ENCODE data around the gene IVD. TPM values are rescaled to one million over a fixed set of nuclear protein-coding genes. Genes with fewer than 3 reads are reported as not detected.

IVD gene
- total RNA-seq, 1 experiment from 2014 or later, result 93.1 TPM

DNA sequence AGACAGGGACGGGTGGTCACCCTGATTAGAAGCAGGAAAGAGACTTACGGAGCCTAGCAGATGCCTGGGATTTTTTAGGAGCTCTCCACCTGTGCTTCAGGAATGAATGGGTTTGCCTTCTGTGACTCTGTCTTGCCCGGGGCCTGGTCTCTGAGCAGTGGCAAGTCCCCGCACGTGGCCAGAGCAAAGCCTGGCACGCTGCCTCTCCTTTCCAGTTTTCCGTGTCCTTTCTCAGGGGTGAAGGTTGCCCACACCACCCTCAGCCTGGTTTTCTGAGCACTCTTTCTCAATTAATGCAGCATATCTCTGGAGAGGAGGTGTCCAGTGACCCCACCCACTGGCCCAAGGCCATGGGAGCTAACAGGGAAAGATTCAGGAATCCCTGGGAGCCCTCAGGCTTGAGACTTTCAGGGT, 50.7 kb downstream of the IVD start:
- no peak overlapping the region for H2BK5ac ChIP-seq (ENCODE audit: insufficient read length, low read length)
- Mint-ChIP-seq H3K27ac (peak overlapping the region in 2 of 3 experiments; percentile 64 to 76; a peak in 4 of 7 replicates), H3K27me3 (ENCODE audit: low read depth) (no peaks in the 10 kb centered on the region), H3K9me3 (no peaks in the 10 kb centered on the region), H3K4me3 (no peak overlapping the region), H3K36me3 (ENCODE audit: insufficient read depth in 1 of 3, low read depth in 3 of 3) (peaks cover 9 to 30% (median 10%) of the 10 kb centered on the region in 3 experiments; a peak in 6 of 7 replicates), H3K4me1 (peaks cover 53 to 54% of the 10 kb centered on the region in 2 experiments)
- no peak overlapping the region for H2BK20ac ChIP-seq (ENCODE audit: low read depth, low read length, poor library complexity, severe bottlenecking)
- H3K4me2 ChIP-seq (ENCODE audit: insufficient read depth, insufficient read length, low read length), result no peak overlapping the region
- no peaks in the 10 kb centered on the region for H4K20me1 ChIP-seq (ENCODE audit: control insufficient read depth, insufficient read depth, insufficient read length)
- H3K56ac ChIP-seq (ENCODE audit: insufficient read length, low read depth, low read length), result no peak overlapping the region
- no peaks in the 10 kb centered on the region for H3K23me2 ChIP-seq (ENCODE audit: insufficient read length, low read depth, low read length, poor library complexity, severe bottlenecking)
- no peak overlapping the region for H2AK5ac ChIP-seq (ENCODE audit: insufficient read length, low read length)
- no peak overlapping the region for H2BK15ac ChIP-seq (ENCODE audit: low read depth, low read length)
- H3K14ac ChIP-seq (ENCODE audit: insufficient read depth, low read length), result no peak overlapping the region
- no peak overlapping the region for H3K27ac ChIP-seq (ENCODE audit: insufficient read length, low read depth, low read length)
- no peak overlapping the region for H3K9ac ChIP-seq (ENCODE audit: extremely low read depth, insufficient read length, low read length)
- H3K23ac ChIP-seq (ENCODE audit: insufficient read length, low read depth, low read length), result no peak overlapping the region
- H3K18ac ChIP-seq (ENCODE audit: insufficient read length, low read depth, low read length), result no peak overlapping the region
- DNase-seq, result no peak
- H3K4ac ChIP-seq (ENCODE audit: low read depth, low read length), result no peak overlapping the region
- no peak overlapping the region for H4K91ac ChIP-seq (ENCODE audit: insufficient read length, low read depth, low read length)
- no peaks in the 10 kb centered on the region for H3K9me3 ChIP-seq (ENCODE audit: control insufficient read depth, low read depth, low read length)
- H3K4me1 ChIP-seq (ENCODE audit: insufficient read depth, low read length), result peaks cover 12% of the 10 kb centered on the region; the same call in 1 of the 2 replicates
- no CpG with 5 or more reads among the region's 7 CpGs for WGBS (ENCODE audit: extremely low coverage, insufficient read length, low lambda C conversion rate)
- H3K27me3 ChIP-seq (ENCODE audit: insufficient read depth, low read length), result no peaks in the 10 kb centered on the region
- H2BK12ac ChIP-seq (ENCODE audit: insufficient read length, low read depth, low read length), result no peak overlapping the region
- no peak overlapping the region for H2AFZ ChIP-seq (ENCODE audit: low read length)
- H4K8ac ChIP-seq (replicated peaks; ENCODE audit: insufficient read length, low read depth, low read length), result no peak overlapping the region
- TF ChIP-seq, protein P1, sequence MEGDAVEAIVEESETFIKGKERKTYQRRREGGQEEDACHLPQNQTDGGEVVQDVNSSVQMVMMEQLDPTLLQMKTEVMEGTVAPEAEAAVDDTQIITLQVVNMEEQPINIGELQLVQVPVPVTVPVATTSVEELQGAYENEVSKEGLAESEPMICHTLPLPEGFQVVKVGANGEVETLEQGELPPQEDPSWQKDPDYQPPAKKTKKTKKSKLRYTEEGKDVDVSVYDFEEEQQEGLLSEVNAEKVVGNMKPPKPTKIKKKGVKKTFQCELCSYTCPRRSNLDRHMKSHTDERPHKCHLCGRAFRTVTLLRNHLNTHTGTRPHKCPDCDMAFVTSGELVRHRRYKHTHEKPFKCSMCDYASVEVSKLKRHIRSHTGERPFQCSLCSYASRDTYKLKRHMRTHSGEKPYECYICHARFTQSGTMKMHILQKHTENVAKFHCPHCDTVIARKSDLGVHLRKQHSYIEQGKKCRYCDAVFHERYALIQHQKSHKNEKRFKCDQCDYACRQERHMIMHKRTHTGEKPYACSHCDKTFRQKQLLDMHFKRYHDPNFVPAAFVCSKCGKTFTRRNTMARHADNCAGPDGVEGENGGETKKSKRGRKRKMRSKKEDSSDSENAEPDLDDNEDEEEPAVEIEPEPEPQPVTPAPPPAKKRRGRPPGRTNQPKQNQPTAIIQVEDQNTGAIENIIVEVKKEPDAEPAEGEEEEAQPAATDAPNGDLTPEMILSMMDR (conservative IDR thresholded peaks at IDR 0.05), result no peak
- H4K5ac ChIP-seq (ENCODE audit: insufficient read length, low read depth, low read length), result no peak overlapping the region
- H3T11ph ChIP-seq (ENCODE audit: low read length), result no peak overlapping the region
- peaks cover 13% of the 10 kb centered on the region for H3K79me1 ChIP-seq (ENCODE audit: insufficient read depth, low read depth, low read length, poor library complexity, severe bottlenecking)
- H3K79me2 ChIP-seq (ENCODE audit: insufficient read depth, low read length), result peaks cover 40% of the 10 kb centered on the region; the same call in 1 of the 2 replicates
- no peak overlapping the region for H2BK120ac ChIP-seq (ENCODE audit: low read depth, low read length, poor library complexity, severe bottlenecking)
